Suprapubic skin (tissue), 4 donors: Measurements from ENCODE around the gene CHD3. TPM values are rescaled to one million over a fixed set of nuclear protein-coding genes. Genes with fewer than 3 reads are reported as not detected.
A peak's percentile ranks its signal among the peaks of the same experiment; 100 is the strongest.
"Not testable (repeated sequence)": the region's sequence is repeated elsewhere in the genome, so short reads cannot be mapped to it uniquely, and the experiment has no call there.

Source experiments
- DNase-seq, 2 donors: peaks; one replicate each; pipeline ENCODE4 v3.0.0-alpha.2; 2019; ENCODE audit warnings: low spot score in 2 of 2
- H3K27ac ChIP-seq: fragments of 200-600 bp; sonication (generic); one replicate; pipeline ENCODE4 v1.5.1; 2019
- H3K27me3 ChIP-seq: fragments of 200-600 bp; sonication (generic); one replicate; pipeline ENCODE4 v1.5.1; 2019
- H3K36me3 ChIP-seq: fragments of 200-600 bp; sonication (generic); one replicate; pipeline ENCODE4 v1.5.1; 2019
- H3K4me1 ChIP-seq: fragments of 200-600 bp; sonication (generic); one replicate; pipeline ENCODE4 v1.5.1; 2019
- H3K4me3 ChIP-seq: fragments of 200-600 bp; sonication (generic); one replicate; pipeline ENCODE4 v1.5.1; 2019; ENCODE audit warnings: mild to moderate bottlenecking
- H3K9me3 ChIP-seq: fragments of 200-600 bp; sonication (generic); one replicate; pipeline ENCODE4 v1.5.1; 2019
- CTCF ChIP-seq, 2 donors: fragments of 200-600 bp in 1 of 2; fragments of 450-650 bp in 1 of 2; sonication (generic) in 1 of 2; IDR thresholded peaks; one replicate each; pipeline ENCODE4 v1.5.1; 2016 to 2019; ENCODE audit warnings: antibody characterized with exemption in 2 of 2, mild to moderate bottlenecking in 1 of 2, moderate library complexity in 1 of 2
- EP300 ChIP-seq: sonication (generic); formaldehyde crosslinking; IDR thresholded peaks from one replicate; pipeline ENCODE4 v1.6.1; 2017; ENCODE audit warnings: antibody characterized with exemption
- POLR2A ChIP-seq, 2 donors: fragments of 450-650 bp; IDR thresholded peaks; one replicate each; pipeline ENCODE4 v1.6.1; 2017; ENCODE audit warnings: antibody characterized with exemption in 2 of 2, mild to moderate bottlenecking in 2 of 2, moderate library complexity in 2 of 2
- POLR2AphosphoS5 ChIP-seq, 3 donors: sonication (generic); formaldehyde crosslinking; IDR thresholded peaks; one replicate each; pipeline ENCODE4 v1.6.1; 2017; ENCODE audit warnings: antibody characterized with exemption in 3 of 3
- WGBS: methylation state at CpG from one replicate; pipeline ENCODE4 v1.1.5; 2018; 5-methylcytosine and 5-hydroxymethylcytosine counted together
- total RNA-seq, 4 donors: library from RNA; depleted of rRNA; stranded (reverse); fragments of >200 nt; gene quantifications; one replicate each; pipeline ENCODE4 v1.1.0, GENCODE V29; 2016

Gene CHD3
- total RNA-seq, 4 donors from 2014 or later: 42.1 to 76.0 (median 67.7) TPM

GRCh38 chr17:7862692-7863437 is 25.7 kb upstream of the CHD3 start:
- Histone ChIP-seq H3K4me3 (no peak overlapping the region), H3K4me1 (peaks cover 30% of the 10 kb centered on the region), H3K9me3 (no peaks in the 10 kb centered on the region), H3K36me3 (no peaks in the 10 kb centered on the region), H3K27ac (no peak overlapping the region), H3K27me3 (no peaks in the 10 kb centered on the region)
- no peak for DNase-seq
- peak; percentile 52 to 81 for TF ChIP-seq CTCF (IDR thresholded peaks at IDR 0.05)
- no peak for TF ChIP-seq POLR2AphosphoS5 (IDR thresholded peaks at IDR 0.05)
- WGBS: 36% methylated on average over 3 of the region's 3 CpGs

GRCh38 chr17:7864384-7864783 is 24.2 kb upstream of the CHD3 start:
- WGBS: 52% methylated on average over 5 of the region's 5 CpGs
- not testable (repeated sequence) for H3K9me3 ChIP-seq, H3K36me3 ChIP-seq, H3K4me3 ChIP-seq, DNase-seq, H3K27ac ChIP-seq, H3K27me3 ChIP-seq
- H3K4me1 ChIP-seq: peaks cover 24% of the 10 kb centered on the region

GRCh38 chr17:7864995-7865650 is 23.5 kb upstream of the CHD3 start:
- 88% methylated on average over 5 of the region's 5 CpGs for whole genome bisulfite sequencing
- TF ChIP-seq POLR2AphosphoS5 (IDR thresholded peaks at IDR 0.05) (no peak), EP300 (no peak), POLR2A (IDR thresholded peaks at IDR 0.05) (no peak), CTCF (IDR thresholded peaks at IDR 0.05) (no peak)
- Histone ChIP-seq H3K27me3 (no peaks in the 10 kb centered on the region), H3K4me3 (no peak overlapping the region), H3K9me3 (no peaks in the 10 kb centered on the region), H3K27ac (no peak overlapping the region), H3K36me3 (no peaks in the 10 kb centered on the region), H3K4me1 (peaks cover 24% of the 10 kb centered on the region)
- DNase-seq: no peak

- Histone ChIP-seq H3K27ac (no peak overlapping the region), H3K4me1 (peaks cover 22% of the 10 kb centered on the region), H3K36me3 (peaks cover 3% of the 10 kb centered on the region), H3K9me3 (no peaks in the 10 kb centered on the region), H3K27me3 (no peaks in the 10 kb centered on the region), H3K4me3 (no peak overlapping the region)
- DNase-seq: peak in 1 of 2 donors; percentile 34
- WGBS: 47% methylated on average over 5 of the region's 5 CpGs
- TF ChIP-seq POLR2AphosphoS5 (IDR thresholded peaks at IDR 0.05) (no peak), EP300 (no peak), POLR2A (IDR thresholded peaks at IDR 0.05) (no peak), CTCF (IDR thresholded peaks at IDR 0.05) (no peak)
Observed at GRCh38 chr17:7867881-7868329, 20.7 kb upstream of the CHD3 start.

GRCh38 chr17:7873051-7873450 is 15.5 kb upstream of the CHD3 start:
- H3K27ac ChIP-seq: no peak overlapping the region
- no peaks in the 10 kb centered on the region for H3K27me3 ChIP-seq
- H3K36me3 ChIP-seq: peaks cover 8% of the 10 kb centered on the region
- no peak overlapping the region for H3K4me3 ChIP-seq
- TF ChIP-seq POLR2A (IDR thresholded peaks at IDR 0.05) (no peak), POLR2AphosphoS5 (IDR thresholded peaks at IDR 0.05) (no peak), EP300 (no peak)
- DNase-seq: no peak
- 67% methylated on average over 4 of the region's 4 CpGs for WGBS
- H3K4me1 ChIP-seq: peaks cover 4% of the 10 kb centered on the region
- no peaks in the 10 kb centered on the region for H3K9me3 ChIP-seq

- Histone ChIP-seq H3K36me3 (peaks cover 22% of the 10 kb centered on the region), H3K27ac (no peak overlapping the region), H3K27me3 (no peaks in the 10 kb centered on the region), H3K4me1 (peaks cover 1% of the 10 kb centered on the region), H3K9me3 (no peaks in the 10 kb centered on the region), H3K4me3 (no peak overlapping the region)
- 83% methylated on average over 2 of the region's 2 CpGs for WGBS
- no peak for DNase-seq
- no peak for TF ChIP-seq EP300
- no peak for TF ChIP-seq POLR2A (IDR thresholded peaks at IDR 0.05)
- TF ChIP-seq POLR2AphosphoS5 (IDR thresholded peaks at IDR 0.05): no peak
- no peak for TF ChIP-seq CTCF (IDR thresholded peaks at IDR 0.05)
Observed at GRCh38 chr17:7875804-7876370, 12.7 kb upstream of the CHD3 start.
